ENCODE measurements around the gene EPHB2.

GRCh38 chr1:22676916-22677583 is 33.6 kb upstream of the EPHB2 start:
- TF ChIP-seq EZH2phosphoT487 (IDR thresholded peaks at IDR 0.05; ENCODE audit: insufficient read depth, low read depth), result no peak
- no peak for TF ChIP-seq EZH2 (IDR thresholded peaks at IDR 0.05; ENCODE audit: insufficient read depth, poor library complexity, severe bottlenecking)

All from GM23248 (cell line).